ENCODE measurements around the gene BTLA.

DNA sequence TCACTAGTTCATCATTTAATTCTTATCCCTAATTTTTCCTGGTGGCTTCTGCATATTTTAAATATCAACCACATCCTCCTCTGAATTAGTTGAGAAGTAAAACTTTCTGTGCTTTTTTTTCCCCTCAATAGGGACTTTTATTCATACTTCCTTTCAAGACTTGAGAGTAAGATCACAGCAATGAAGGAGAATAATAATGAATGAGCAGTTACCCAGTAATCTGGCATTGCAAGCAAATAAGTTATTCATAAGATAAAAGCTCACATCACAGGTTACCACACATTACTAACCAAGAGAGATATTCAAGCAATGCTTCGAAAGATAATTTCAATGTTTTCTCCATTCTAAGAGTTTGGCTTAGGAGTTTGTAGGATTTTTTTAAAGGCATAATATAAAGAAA lies 50.3 kb downstream of the BTLA start:
- no peak for TF ChIP-seq ELF4 (IDR thresholded peaks at IDR 0.05)
- no peak for TF ChIP-seq FOXA1 (IDR thresholded peaks at IDR 0.05)
- TF ChIP-seq NFRKB (IDR thresholded peaks at IDR 0.05), result no peak
- TF ChIP-seq ZNF384 (IDR thresholded peaks at IDR 0.05), result no peak

All from HEK293T (cell line).